ENCODE data around the gene NECTIN4.

DNA sequence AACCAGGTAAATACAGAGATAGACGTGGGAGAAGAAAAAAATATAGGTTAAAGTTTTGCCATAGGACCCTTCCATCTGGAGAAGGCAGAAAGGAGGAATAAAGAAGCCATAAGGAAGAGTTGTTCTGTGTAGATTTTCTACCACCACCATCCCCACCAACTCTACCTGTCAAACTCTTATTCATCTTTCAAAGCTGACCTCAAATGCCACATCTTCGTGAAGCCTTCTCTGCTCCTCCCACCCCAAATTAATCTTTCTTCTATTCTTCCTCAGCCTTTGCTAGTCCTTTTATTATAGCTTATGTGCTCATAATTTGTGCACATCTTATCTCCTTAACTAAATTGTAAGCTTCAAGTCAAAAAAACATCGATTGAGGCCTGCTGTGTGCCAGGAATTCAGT lies 1.3 kb upstream of the NECTIN4 start:
- TF ChIP-seq, protein P1, sequence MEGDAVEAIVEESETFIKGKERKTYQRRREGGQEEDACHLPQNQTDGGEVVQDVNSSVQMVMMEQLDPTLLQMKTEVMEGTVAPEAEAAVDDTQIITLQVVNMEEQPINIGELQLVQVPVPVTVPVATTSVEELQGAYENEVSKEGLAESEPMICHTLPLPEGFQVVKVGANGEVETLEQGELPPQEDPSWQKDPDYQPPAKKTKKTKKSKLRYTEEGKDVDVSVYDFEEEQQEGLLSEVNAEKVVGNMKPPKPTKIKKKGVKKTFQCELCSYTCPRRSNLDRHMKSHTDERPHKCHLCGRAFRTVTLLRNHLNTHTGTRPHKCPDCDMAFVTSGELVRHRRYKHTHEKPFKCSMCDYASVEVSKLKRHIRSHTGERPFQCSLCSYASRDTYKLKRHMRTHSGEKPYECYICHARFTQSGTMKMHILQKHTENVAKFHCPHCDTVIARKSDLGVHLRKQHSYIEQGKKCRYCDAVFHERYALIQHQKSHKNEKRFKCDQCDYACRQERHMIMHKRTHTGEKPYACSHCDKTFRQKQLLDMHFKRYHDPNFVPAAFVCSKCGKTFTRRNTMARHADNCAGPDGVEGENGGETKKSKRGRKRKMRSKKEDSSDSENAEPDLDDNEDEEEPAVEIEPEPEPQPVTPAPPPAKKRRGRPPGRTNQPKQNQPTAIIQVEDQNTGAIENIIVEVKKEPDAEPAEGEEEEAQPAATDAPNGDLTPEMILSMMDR (IDR thresholded peaks at IDR 0.05): no peak
- no peak for TF ChIP-seq POLR2A (IDR thresholded peaks at IDR 0.05)
